ENCODE data around the gene KSR1.

The KSR1 gene

GRCh38 chr17:27550974-27551505 lies 94.8 kb downstream of the KSR1 start:
- no peak for DNase-seq (ENCODE audit: low spot score)

GRCh38 chr17:27551701-27552248 lies 95.5 kb downstream of the KSR1 start:
- DNase-seq (ENCODE audit: low spot score): no peak

GRCh38 chr17:27552276-27552732 lies 96.1 kb downstream of the KSR1 start:
- no peak for DNase-seq (ENCODE audit: low spot score)

- no peak for DNase-seq (ENCODE audit: low spot score)
Observed at GRCh38 chr17:27553019-27553511, 96.8 kb downstream of the KSR1 start.

- DNase-seq (ENCODE audit: low spot score): no peak
Observed at GRCh38 chr17:27554152-27554551, 97.9 kb downstream of the KSR1 start.

- no peak for DNase-seq (ENCODE audit: low spot score)
Observed at GRCh38 chr17:27554911-27555310, 98.7 kb downstream of the KSR1 start.

GRCh38 chr17:27555339-27555738 lies 99.1 kb downstream of the KSR1 start:
- DNase-seq (ENCODE audit: low spot score): no peak

GRCh38 chr17:27558341-27558740 lies 102.1 kb downstream of the KSR1 start:
- DNase-seq (ENCODE audit: low spot score): no peak

GRCh38 chr17:27558842-27559505 lies 102.7 kb downstream of the KSR1 start:
- no peak for DNase-seq (ENCODE audit: low spot score)

GRCh38 chr17:27559506-27560481 lies 103.5 kb downstream of the KSR1 start:
- no peak for DNase-seq (ENCODE audit: low spot score)

- DNase-seq (ENCODE audit: low spot score): no peak
Observed at GRCh38 chr17:27560668-27561067, 104.4 kb downstream of the KSR1 start.

GRCh38 chr17:27562777-27563455 lies 106.7 kb downstream of the KSR1 start:
- no peak for DNase-seq (ENCODE audit: low spot score)

GRCh38 chr17:27563532-27563931 lies 107.3 kb downstream of the KSR1 start:
- DNase-seq (ENCODE audit: low spot score): no peak

- no peak for DNase-seq (ENCODE audit: low spot score)
Observed at GRCh38 chr17:27564463-27564862, 108.2 kb downstream of the KSR1 start.

- no peak for DNase-seq (ENCODE audit: low spot score)
Observed at GRCh38 chr17:27565874-27566670, 109.8 kb downstream of the KSR1 start.

- DNase-seq (ENCODE audit: low spot score): no peak
Observed at GRCh38 chr17:27566671-27567562, 110.7 kb downstream of the KSR1 start.

- no peak for DNase-seq (ENCODE audit: low spot score)
Observed at GRCh38 chr17:27567563-27567859, 111.3 kb downstream of the KSR1 start.

- DNase-seq (ENCODE audit: low spot score): no peak
Observed at GRCh38 chr17:27568216-27568615, 112.0 kb downstream of the KSR1 start.

- no peak for DNase-seq (ENCODE audit: low spot score)
Observed at GRCh38 chr17:27568811-27569210, 112.6 kb downstream of the KSR1 start.

- DNase-seq (ENCODE audit: low spot score): no peak
Observed at GRCh38 chr17:27569257-27569722, 113.0 kb downstream of the KSR1 start.
